GM12864 (cell line): ENCODE measurements around the gene NCAPG.
A peak's percentile ranks its signal among the peaks of the same experiment; 100 is the strongest.
"Not testable (repeated sequence)": the region's sequence is repeated elsewhere in the genome, so short reads cannot be mapped to it uniquely, and the experiment has no call there.

Experiments
- DNase-seq: peaks from one replicate; pipeline ENCODE4 v3.0.0-alpha.2; 2011; ENCODE audit warnings: low read depth
- H3K4me3 ChIP-seq: 2 replicates; pipeline ENCODE4 v1.5.1; 2011; ENCODE audit warnings: mild to moderate bottlenecking, low read depth, low read length, control low read depth
- TF ChIP-seq, protein P1 (sequence below): IDR thresholded peaks from 2 replicates; pipeline ENCODE4 v1.5.1; 2011; ENCODE audit warnings: low read depth, mild to moderate bottlenecking, moderate library complexity, low read length, control low read depth, inconsistent platforms; ENCODE audit errors: missing control alignments

The NCAPG gene

DNA sequence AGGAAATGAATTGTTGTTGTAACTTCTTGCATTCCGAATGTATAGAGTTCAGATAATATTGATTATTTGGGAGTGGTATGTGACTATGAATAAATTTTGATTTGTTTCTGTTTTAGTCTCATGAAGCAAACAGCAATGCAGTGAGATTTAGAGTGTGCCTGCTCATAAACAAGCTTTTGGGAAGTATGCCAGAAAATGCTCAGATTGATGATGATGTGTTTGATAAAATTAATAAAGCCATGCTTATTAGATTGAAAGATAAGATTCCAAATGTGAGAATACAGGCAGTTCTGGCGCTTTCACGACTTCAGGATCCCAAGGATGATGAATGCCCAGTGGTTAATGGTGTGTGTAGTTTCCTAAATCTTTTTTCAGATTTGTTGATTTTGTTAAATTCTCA, 2.0 kb downstream of the NCAPG start:
- peak overlapping the region; percentile 42; the same call in 1 of the 2 replicates for H3K4me3 ChIP-seq
- TF ChIP-seq, protein P1, sequence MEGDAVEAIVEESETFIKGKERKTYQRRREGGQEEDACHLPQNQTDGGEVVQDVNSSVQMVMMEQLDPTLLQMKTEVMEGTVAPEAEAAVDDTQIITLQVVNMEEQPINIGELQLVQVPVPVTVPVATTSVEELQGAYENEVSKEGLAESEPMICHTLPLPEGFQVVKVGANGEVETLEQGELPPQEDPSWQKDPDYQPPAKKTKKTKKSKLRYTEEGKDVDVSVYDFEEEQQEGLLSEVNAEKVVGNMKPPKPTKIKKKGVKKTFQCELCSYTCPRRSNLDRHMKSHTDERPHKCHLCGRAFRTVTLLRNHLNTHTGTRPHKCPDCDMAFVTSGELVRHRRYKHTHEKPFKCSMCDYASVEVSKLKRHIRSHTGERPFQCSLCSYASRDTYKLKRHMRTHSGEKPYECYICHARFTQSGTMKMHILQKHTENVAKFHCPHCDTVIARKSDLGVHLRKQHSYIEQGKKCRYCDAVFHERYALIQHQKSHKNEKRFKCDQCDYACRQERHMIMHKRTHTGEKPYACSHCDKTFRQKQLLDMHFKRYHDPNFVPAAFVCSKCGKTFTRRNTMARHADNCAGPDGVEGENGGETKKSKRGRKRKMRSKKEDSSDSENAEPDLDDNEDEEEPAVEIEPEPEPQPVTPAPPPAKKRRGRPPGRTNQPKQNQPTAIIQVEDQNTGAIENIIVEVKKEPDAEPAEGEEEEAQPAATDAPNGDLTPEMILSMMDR: no peak
- DNase-seq: no peak

DNA sequence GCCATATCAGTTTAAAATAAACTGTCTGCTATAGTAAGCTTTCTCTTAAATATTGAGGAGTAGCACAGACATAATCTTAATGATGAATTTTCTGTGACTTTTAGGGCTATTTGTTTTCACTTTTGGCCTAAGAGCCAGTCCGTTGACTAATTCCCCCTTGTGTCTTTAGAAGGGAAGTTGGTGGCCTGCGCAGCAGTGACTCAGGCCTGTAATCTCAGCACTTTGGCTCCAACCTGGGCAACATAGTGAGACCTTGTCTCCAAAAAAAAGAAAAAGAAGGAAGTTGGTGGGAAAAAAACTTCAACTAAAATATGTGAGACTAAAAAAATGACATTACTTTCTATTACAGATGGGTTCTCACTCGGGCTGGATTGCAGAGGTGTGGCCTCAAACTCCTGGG, 3.4 kb downstream of the NCAPG start:
- no peak overlapping the region for H3K4me3 ChIP-seq
- no peak for DNase-seq
- TF ChIP-seq, protein P1: no peak

DNA sequence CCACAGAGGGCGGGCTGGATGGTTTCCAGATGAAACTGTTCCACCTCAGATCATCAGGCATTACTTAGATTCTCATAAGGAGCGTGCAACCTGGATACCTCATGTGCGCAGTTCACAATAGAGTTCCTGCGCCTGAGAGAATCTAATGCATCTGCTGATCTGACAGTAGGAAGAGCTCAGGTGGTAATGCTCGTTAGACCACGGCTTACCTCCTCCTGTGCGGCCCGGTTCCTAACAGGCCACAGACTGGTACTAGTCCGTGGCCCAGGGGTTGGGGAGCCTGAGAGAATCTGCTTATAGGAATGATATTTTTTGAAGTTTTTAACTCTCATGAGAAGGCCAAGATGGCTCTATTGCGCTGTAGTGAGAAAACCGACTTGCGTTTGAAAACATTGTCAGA, 5.4 kb downstream of the NCAPG start:
- H3K4me3 ChIP-seq: no peak overlapping the region
- TF ChIP-seq, protein P1: no peak

DNA sequence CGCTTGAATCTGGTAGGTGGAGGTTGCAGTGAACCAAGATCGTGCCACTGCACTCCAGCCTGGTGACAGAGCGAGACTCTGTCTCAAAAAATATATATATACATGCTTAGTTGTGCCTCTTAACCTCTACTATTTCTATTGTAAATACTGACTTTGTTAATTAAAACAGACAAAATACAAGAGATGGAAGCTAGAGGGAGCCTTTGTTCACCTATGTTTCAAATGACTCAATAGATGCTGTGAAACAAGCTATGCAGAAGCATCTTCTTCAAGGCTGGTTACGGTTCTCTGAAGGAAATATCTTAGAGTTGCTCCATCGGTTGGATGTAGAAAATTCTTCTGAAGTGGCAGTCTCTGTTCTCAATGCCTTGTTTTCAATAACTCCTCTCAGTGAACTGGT, 6.2 kb downstream of the NCAPG start:
- peak; percentile 37 for DNase-seq
- TF ChIP-seq, protein P1: peak; percentile 46
- no peak overlapping the region for H3K4me3 ChIP-seq

More for the DNA sequence above, 5.4 kb downstream of the NCAPG start:
- DNase-seq: no peak

DNA sequence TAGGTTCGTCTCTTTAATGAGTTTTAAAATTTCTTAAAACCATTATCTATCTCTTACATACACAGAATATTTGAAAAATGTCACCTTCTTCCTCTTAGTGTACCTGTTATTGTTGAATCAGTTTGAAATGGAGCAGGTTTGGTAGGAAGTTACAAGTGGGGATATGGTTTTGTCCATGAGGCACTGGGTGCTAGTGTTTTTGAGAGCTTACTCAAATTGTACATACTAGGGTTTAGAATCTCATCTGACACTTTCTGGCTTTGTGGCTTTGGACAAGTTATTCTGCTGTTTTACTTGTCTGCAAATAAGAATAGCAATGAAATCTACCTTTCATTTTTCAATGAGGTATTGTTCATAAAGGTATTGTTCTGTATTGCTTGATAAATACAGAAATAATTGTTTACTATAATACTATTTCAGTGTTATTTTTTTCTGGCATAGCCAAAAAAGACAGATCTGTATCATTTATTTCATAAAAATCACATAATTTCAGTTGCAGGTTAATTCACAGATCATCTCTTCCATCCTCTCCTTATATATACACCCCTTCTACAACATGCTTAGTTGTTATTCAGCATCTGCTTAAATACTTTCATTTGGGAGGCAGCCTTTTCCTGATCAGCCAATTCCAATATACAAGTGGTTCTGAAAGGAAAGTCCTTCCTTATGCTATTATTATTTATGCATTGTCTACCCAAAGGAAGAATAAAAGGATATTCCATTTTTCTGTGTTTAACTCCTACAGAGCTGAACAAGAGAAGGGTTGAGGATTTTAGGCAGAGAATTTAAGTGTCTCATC, 13.3 kb downstream of the NCAPG start:
- DNase-seq: no peak
- TF ChIP-seq, protein P1: no peak
- no peak overlapping the region for H3K4me3 ChIP-seq

DNA sequence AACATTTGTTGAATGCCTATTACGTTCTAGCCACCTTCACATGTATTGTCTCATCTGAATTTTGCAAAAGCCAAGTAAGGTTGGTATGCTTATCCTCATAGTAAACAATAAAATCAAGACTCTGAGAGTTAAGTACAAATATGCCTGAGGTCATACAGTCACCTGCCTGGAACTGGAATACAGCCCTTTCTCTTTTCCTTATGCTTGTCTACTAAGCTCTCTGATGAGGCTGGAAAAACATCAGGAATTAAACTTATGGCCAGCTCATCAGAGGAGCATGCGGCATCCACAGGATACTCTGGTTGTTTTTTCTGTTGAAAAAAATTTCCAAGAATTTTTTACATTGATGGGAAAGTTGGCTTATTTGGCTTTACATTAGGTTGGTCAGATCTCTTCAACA, 35.5 kb downstream of the NCAPG start:
- TF ChIP-seq, protein P1: no peak
- no peak overlapping the region for H3K4me3 ChIP-seq
- DNase-seq: no peak

DNA sequence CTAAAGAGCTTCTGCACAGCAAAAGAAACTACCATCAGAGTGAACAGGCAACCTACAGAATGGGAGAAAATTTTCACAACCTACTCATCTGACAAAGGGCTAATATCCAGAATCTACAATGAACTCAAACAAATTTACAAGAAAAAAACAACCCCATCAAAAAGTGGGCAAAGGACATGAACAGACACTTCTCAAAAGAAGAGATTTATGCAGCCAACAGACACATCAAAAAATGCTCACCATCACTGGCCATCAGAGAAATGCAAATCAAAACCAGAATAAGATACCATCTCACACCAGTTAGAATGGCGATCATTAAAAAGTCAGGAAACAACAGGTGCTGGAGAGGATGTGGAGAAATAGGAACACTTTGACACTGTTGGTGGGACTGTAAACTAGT, 39.5 kb downstream of the NCAPG start:
- not testable (repeated sequence) for H3K4me3 ChIP-seq

More for the DNA sequence above, 39.5 kb downstream of the NCAPG start:
- not testable (repeated sequence) for DNase-seq
